Stimulated activated CD8-positive, alpha-beta memory T cell treated with anti-CD3 and anti-CD28 coated beads, Interleukin-2, amount 100 ng/mL, for 48 hours (primary cell): ENCODE data around the gene CDC14A.
"Not testable (repeated sequence)": the region's sequence is repeated elsewhere in the genome, so short reads cannot be mapped to it uniquely, and the experiment has no call there.

Source experiments
- DNase-seq, 2 donors: peaks; one replicate each; pipeline ENCODE4 v3.0.0-alpha.2; 2020; ENCODE audit warnings: low read depth in 2 of 2

CDC14A gene

GRCh38 chr1:100362821-100363466, 10.6 kb downstream of the CDC14A start:
- no peak for DNase-seq

- no peak for DNase-seq
These were observed 11.5 kb downstream of the CDC14A start for GRCh38 chr1:100363831-100364230.

GRCh38 chr1:100364697-100365096, 12.4 kb downstream of the CDC14A start:
- no peak for DNase-seq

- DNase-seq, result no peak
These were observed 13.9 kb downstream of the CDC14A start for GRCh38 chr1:100366209-100366525.

- DNase-seq, result not testable (repeated sequence)
These were observed 17.0 kb downstream of the CDC14A start for GRCh38 chr1:100369339-100369738.

GRCh38 chr1:100373953-100374352, 21.6 kb downstream of the CDC14A start:
- DNase-seq, result not testable (repeated sequence)

GRCh38 chr1:100376890-100377289, 24.6 kb downstream of the CDC14A start:
- DNase-seq, result not testable (repeated sequence)

- DNase-seq, result no peak
These were observed 25.5 kb downstream of the CDC14A start for GRCh38 chr1:100377590-100378361.

GRCh38 chr1:100378956-100379355, 26.6 kb downstream of the CDC14A start:
- no peak for DNase-seq

- DNase-seq, result no peak
These were observed 28.3 kb downstream of the CDC14A start for GRCh38 chr1:100380635-100381034.

GRCh38 chr1:100382657-100383056, 30.4 kb downstream of the CDC14A start:
- no peak for DNase-seq

GRCh38 chr1:100383743-100384405, 31.6 kb downstream of the CDC14A start:
- no peak for DNase-seq

GRCh38 chr1:100387209-100387608, 34.9 kb downstream of the CDC14A start:
- DNase-seq, result no peak

GRCh38 chr1:100387657-100388350, 35.5 kb downstream of the CDC14A start:
- no peak for DNase-seq

- DNase-seq, result no peak
These were observed 38.2 kb downstream of the CDC14A start for GRCh38 chr1:100390531-100390930.

- no peak for DNase-seq
These were observed 39.4 kb downstream of the CDC14A start for GRCh38 chr1:100391675-100392074.

- DNase-seq, result no peak
These were observed 40.5 kb downstream of the CDC14A start for GRCh38 chr1:100392756-100393155.

GRCh38 chr1:100394285-100394684, 42.0 kb downstream of the CDC14A start:
- no peak for DNase-seq

GRCh38 chr1:100395913-100396312, 43.6 kb downstream of the CDC14A start:
- DNase-seq, result no peak

GRCh38 chr1:100396651-100397050, 44.3 kb downstream of the CDC14A start:
- DNase-seq, result no peak

- no peak for DNase-seq
These were observed 45.4 kb downstream of the CDC14A start for GRCh38 chr1:100397681-100398080.

GRCh38 chr1:100398648-100399047, 46.3 kb downstream of the CDC14A start:
- no peak for DNase-seq
